Erythroblast (primary cell): ENCODE measurements around the gene FAU.

Source experiments
- GATA1 ChIP-seq: IDR thresholded peaks from 2 replicates; pipeline ENCODE4 v1.6.1; 2011; ENCODE audit warnings: low read depth, mild to moderate bottlenecking, control low read depth, low read length, moderate library complexity
- POLR2A ChIP-seq: IDR thresholded peaks from 2 replicates; pipeline ENCODE4 v1.6.1; 2011; ENCODE audit warnings: mild to moderate bottlenecking, low read length

DNA sequence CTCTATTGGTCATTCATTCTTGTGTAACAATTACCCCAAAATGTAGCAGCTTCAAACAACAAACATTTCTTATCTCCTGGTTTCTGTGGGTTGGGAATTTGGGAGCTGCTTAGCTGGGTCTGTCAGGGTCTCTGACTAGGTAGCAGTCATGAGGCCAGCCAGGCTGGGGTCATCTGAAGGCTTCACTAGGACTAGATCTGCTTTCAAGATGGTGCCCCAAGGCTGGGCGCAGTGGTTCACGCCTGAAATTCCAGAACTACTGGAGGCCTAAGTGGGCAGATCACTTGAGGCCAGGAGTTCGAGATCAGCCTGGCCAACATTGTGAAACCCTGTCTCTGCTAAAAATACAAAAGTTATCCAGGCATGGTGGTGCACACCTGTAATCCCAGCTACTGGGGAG lies 35.0 kb upstream of the FAU start:
- TF ChIP-seq POLR2A (no peak), GATA1 (no peak)
